ENCODE results near the gene EEF1AKMT4. TPM values are rescaled to one million over a fixed set of nuclear protein-coding genes. Genes with fewer than 3 reads are reported as not detected.

EEF1AKMT4 gene
- total and polyA plus RNA-seq, 2 of the 4 experiments (the other 2 are of a cell fraction): 2.9 to 3.6 TPM

DNA sequence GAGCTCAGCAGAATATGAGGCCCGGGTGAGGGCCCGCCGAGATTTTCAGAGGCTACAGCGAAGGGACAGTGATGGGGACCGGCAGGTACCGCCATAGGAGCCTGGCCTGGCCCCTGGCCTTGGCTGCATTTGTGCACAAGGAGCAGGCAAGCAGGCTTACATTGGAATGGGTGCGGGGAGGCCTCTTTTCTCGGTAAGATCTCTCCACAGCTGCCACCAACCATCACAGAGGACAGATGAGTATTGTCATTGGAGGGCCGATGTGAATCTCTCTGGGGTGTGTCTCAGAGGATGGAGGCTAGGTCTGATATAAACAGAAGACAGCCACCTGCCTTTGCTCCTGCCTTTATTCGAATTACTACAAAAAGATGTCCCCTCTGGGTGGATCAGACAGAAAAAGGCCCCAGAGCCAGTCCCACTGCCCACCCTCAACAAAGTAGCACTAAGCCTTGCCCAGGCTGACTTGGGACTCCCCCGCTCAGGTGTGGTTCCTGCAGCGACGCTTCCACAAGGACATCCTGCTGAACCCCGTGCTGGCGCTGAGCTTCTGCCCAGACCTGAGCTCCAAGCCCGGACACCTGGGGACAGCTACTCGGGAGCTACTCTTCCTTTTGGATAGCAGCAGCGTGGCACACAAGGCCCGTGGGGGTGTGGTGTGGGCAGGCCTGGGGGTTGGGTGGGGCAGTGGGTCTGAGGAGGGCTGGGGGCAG, 14.6 kb upstream of the EEF1AKMT4 start:
- no peak overlapping the region for H3K4ac ChIP-seq (ENCODE audit: low read depth, low read length)
- H3K14ac ChIP-seq (replicated peaks; ENCODE audit: low read depth, low read length): no peak overlapping the region
- ChIA-PET CTCF (interaction anchor here (0.6 kb wide), 1 partner anchor 1353 kb away, joined by 9 read pairs; no protein-coding TSS in a partner anchor), POLR2A (ENCODE audit: unreplicated experiment) (no interaction called here)
- ATAC-seq (ENCODE audit: low read depth) (no peak), DNase-seq (no peak)
- 0 out of 2 replicates have a peak, but pooled peaks cover 3% of the 10 kb centered on the region for H3K9me1 ChIP-seq (ENCODE audit: insufficient read depth, low read length)
- H3K18ac ChIP-seq (ENCODE audit: low read depth, low read length): no peak overlapping the region
- H2BK5ac ChIP-seq (ENCODE audit: low read depth, low read length, poor library complexity, severe bottlenecking): no peak overlapping the region
- no peak overlapping the region for H2BK20ac ChIP-seq (ENCODE audit: low read depth, low read length)
- H4K20me1 ChIP-seq (ENCODE audit: insufficient read depth, low read length): no peaks in the 10 kb centered on the region; the same call in 1 of the 2 replicates
- no peak overlapping the region for H3K4me2 ChIP-seq (ENCODE audit: low read depth, low read length)
- H3K23ac ChIP-seq (ENCODE audit: low read depth, low read length): no peak overlapping the region
- no peak overlapping the region for H3K4me3 ChIP-seq (ENCODE audit: insufficient read depth, low read depth, low read length)
- no TSS peak for BruUV-seq (replicated peaks)
- dilution Hi-C loops (cut with HindIII; ENCODE audit: low sequenced_read_pairs, unreplicated experiment): no loop called here
- H3K27me3 ChIP-seq (ENCODE audit: control insufficient read depth, insufficient read depth, low read length): peaks cover 48% of the 10 kb centered on the region
- H4K91ac ChIP-seq (ENCODE audit: insufficient read depth, low read depth, low read length): no peak overlapping the region
- no peak overlapping the region for H2BK15ac ChIP-seq (ENCODE audit: low read depth, low read length)
- H4K8ac ChIP-seq (ENCODE audit: low read depth in 2 of 2, low read length in 2 of 2): no peak overlapping the region
- no peaks in the 10 kb centered on the region for H3K79me1 ChIP-seq (ENCODE audit: low read depth in 1 of 2, low read length in 2 of 2)
- no peak for TF ChIP-seq SMC3 (IDR thresholded peaks at IDR 0.05; ENCODE audit: low read depth, low read length)
- TF ChIP-seq, protein P1, sequence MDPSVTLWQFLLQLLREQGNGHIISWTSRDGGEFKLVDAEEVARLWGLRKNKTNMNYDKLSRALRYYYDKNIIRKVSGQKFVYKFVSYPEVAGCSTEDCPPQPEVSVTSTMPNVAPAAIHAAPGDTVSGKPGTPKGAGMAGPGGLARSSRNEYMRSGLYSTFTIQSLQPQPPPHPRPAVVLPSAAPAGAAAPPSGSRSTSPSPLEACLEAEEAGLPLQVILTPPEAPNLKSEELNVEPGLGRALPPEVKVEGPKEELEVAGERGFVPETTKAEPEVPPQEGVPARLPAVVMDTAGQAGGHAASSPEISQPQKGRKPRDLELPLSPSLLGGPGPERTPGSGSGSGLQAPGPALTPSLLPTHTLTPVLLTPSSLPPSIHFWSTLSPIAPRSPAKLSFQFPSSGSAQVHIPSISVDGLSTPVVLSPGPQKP (IDR thresholded peaks at IDR 0.05; ENCODE audit: borderline replicate concordance, low read depth, low read length): no peak
- no peak for TF ChIP-seq NFE2L2 (IDR thresholded peaks at IDR 0.05; ENCODE audit: low read depth, low read length)
- no peak for TF ChIP-seq RAD21 (IDR thresholded peaks at IDR 0.05; ENCODE audit: low read length)
- no peak for TF ChIP-seq CHD1 (IDR thresholded peaks at IDR 0.05; ENCODE audit: low read depth, low read length)
- TF ChIP-seq RCOR1 (IDR thresholded peaks at IDR 0.05; ENCODE audit: insufficient replicate concordance, low read length): no peak
- TF ChIP-seq, protein P2, sequence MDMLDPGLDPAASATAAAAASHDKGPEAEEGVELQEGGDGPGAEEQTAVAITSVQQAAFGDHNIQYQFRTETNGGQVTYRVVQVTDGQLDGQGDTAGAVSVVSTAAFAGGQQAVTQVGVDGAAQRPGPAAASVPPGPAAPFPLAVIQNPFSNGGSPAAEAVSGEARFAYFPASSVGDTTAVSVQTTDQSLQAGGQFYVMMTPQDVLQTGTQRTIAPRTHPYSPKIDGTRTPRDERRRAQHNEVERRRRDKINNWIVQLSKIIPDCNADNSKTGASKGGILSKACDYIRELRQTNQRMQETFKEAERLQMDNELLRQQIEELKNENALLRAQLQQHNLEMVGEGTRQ (IDR thresholded peaks at IDR 0.05; ENCODE audit: low read depth, low read length): no peak
- in situ Hi-C loops (cut with MboI; ENCODE audit: low sequenced_read_pairs): no loop called here
- intact Hi-C loops (cut with micrococcal nuclease): no loop called here
- H3K9me3 ChIP-seq (ENCODE audit: control insufficient read depth, insufficient read depth, low read length): no peaks in the 10 kb centered on the region
- no CpG with 5 or more reads among the region's 19 CpGs for WGBS, 2 experiments (ENCODE audit: extremely low coverage in 2 of 2, insufficient read length in 1 of 2)
- no peak overlapping the region for H2AFZ ChIP-seq (replicated peaks; ENCODE audit: low read length, poor library complexity)
- H3K56ac ChIP-seq (ENCODE audit: extremely low read depth, insufficient read depth, low read length): no peak overlapping the region
- H3K36me3 ChIP-seq (ENCODE audit: control insufficient read depth, insufficient read depth, low read length): no peaks in the 10 kb centered on the region
- H4K5ac ChIP-seq (ENCODE audit: low read depth, low read length): no peak overlapping the region
- no peak overlapping the region for H3K27ac ChIP-seq (ENCODE audit: insufficient read depth, low read length)
- no peak overlapping the region for H2BK120ac ChIP-seq (ENCODE audit: low read depth, low read length)
- H3K4me1 ChIP-seq (ENCODE audit: control insufficient read depth, insufficient read depth, low read length): no peaks in the 10 kb centered on the region
- H3K9ac ChIP-seq (ENCODE audit: low read depth, low read length): no peak overlapping the region
- no peak overlapping the region for H2AK5ac ChIP-seq (ENCODE audit: low read depth, low read length)
- H2AK9ac ChIP-seq (replicated peaks; ENCODE audit: low read depth, low read length, poor library complexity): no peak overlapping the region

Data from IMR-90 (cell line).